ENCODE data around the gene BYSL. TPM values are rescaled to one million over a fixed set of nuclear protein-coding genes. Genes with fewer than 3 reads are reported as not detected.

Gene BYSL
- total and polyA plus RNA-seq, 9 of the 15 experiments (the other 6 are each of a cell fraction or from before 2014, with no cell fraction given): 22.2 to 92.3 (median 53.4) TPM

DNA sequence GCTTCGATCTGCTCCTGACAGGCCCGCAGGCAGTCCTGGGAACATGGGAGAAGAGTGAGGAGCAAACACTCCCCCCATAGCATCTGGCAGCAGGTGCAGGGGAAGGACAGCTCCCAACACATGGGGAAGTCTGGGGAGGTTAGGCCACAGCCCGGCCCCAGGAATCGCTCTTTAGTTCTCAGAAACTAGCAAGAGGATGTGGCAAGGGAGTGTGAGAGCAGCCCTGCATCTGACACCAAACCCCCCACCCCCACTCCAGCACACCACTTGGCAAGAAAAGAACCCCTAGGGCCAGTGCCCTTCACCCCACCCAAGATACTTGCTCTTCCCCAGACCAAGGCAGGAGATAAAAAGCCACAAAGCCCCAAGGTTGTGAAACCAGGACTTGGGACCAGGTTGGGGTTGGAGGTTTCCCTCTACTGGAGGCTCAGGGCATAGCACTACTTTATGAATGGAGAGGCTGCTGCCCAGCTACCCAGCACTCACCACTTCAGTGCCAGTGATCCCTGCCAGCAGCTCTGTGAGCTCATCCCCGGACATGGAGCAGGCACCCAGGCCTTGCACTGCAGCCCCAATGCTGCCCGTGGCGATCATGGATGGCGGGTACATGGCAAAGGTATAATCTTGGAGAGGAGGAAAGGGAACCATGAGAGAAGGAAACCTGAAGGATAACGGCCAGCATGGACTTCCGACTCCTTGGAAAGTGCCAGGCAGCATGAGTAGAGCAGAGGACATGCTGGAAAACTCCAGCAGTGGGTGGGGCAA, 15.0 kb downstream of the BYSL start:
- Histone ChIP-seq H3K4me1 (replicated peaks in 1 of 2; ENCODE audit: control insufficient read depth in 2 of 2, insufficient read depth in 2 of 2, low read length in 2 of 2) (peaks cover 54 to 58% of the 10 kb centered on the region in 2 experiments), H2AFZ (ENCODE audit: low read depth, low read length) (no peak overlapping the region), H3K4me3 (no peak overlapping the region), H3K9me3 (replicated peaks; ENCODE audit: control insufficient read depth, insufficient read depth, low read depth, low read length) (no peaks in the 10 kb centered on the region), H3K36me3 (ENCODE audit: control insufficient read depth, insufficient read depth, low read length) (peaks cover 87% of the 10 kb centered on the region), H3K27me3 (ENCODE audit: control insufficient read depth in 2 of 2, insufficient read depth in 2 of 2, low read length in 2 of 2) (no peaks in the 10 kb centered on the region), H4K20me1 (replicated peaks; ENCODE audit: control insufficient read depth, insufficient read depth, low read length) (peaks cover 18% of the 10 kb centered on the region), H3K4me2 (ENCODE audit: insufficient read depth, low read length) (peak overlapping the region; percentile 42), H3K9ac (ENCODE audit: insufficient read depth in 1 of 2, low read depth in 2 of 2, low read length in 2 of 2) (peak overlapping the region; percentile 40 to 74), H3K9me1 (ENCODE audit: control insufficient read depth, insufficient read depth, low read length) (no peaks in the 10 kb centered on the region), H3K27ac (ENCODE audit: extremely low read depth, low read depth, low read length) (peak overlapping the region; percentile 50), H3K79me2 (ENCODE audit: control insufficient read depth, insufficient read depth, low read length) (peaks cover 71% of the 10 kb centered on the region)
- POLR2A ChIA-PET: interaction anchor here (0.6 to 13.7 kb wide), 13 partner anchors 10 to 169 kb away, joined by 3 to 166 read pairs (median 4); partner anchors contain the start of genes BYSL, MED20, PRICKLE4 and USP49
- in situ Hi-C loops (cut with MboI): loop anchor here (5.0 kb wide), 1 partner anchor 106 kb away; no protein-coding TSS in a partner anchor
- ATAC-seq: peak; percentile 65
- WGBS (ENCODE audit: insufficient coverage, low coverage, missing lambda C conversion rate): 14% methylated on average over 10 of the region's 10 CpGs
- BruUV-seq (replicated peaks): no TSS peak
- intact Hi-C loops (cut with micrococcal nuclease): loop anchor here (1.0 to 10.0 kb wide), 8 partner anchors 15 to 281 kb away; partner anchors contain the start of genes BYSL, GUCA1B, MED20 and MRPS10
- DNase-seq (ENCODE audit: extremely low read depth in 1 of 4, low spot score in 3 of 4): peak; percentile 65 to 95 (median 78)
- peak; percentile 94 for FAIRE-seq
- CTCF ChIA-PET (ENCODE audit: low intra/inter-chr PET ratio): interaction anchor here (0.8 to 3.2 kb wide), 4 partner anchors 90 to 135 kb away, joined by 3 to 33 read pairs (median 4); no protein-coding TSS in a partner anchor
- TF ChIP-seq ZC3H11A (IDR thresholded peaks at IDR 0.05; ENCODE audit: low read depth, low read length) (no peak), MTA1 (IDR thresholded peaks at IDR 0.05; ENCODE audit: borderline replicate concordance) (peak; percentile 71; the same call in 1 of the 2 replicates), LCOR (CRISPR knock-in tag; IDR thresholded peaks at IDR 0.05) (peak; percentile 63; the same call in 1 of the 2 replicates), ZNF75A (CRISPR knock-in tag; IDR thresholded peaks at IDR 0.05) (no peak), SIRT6 (IDR thresholded peaks at IDR 0.05; ENCODE audit: low read depth, low read length) (no peak), TAF15 (IDR thresholded peaks at IDR 0.05; ENCODE audit: low read depth, low read length) (no peak), NFRKB (IDR thresholded peaks at IDR 0.05; ENCODE audit: low read depth) (no peak)
- TF ChIP-seq, protein P1, sequence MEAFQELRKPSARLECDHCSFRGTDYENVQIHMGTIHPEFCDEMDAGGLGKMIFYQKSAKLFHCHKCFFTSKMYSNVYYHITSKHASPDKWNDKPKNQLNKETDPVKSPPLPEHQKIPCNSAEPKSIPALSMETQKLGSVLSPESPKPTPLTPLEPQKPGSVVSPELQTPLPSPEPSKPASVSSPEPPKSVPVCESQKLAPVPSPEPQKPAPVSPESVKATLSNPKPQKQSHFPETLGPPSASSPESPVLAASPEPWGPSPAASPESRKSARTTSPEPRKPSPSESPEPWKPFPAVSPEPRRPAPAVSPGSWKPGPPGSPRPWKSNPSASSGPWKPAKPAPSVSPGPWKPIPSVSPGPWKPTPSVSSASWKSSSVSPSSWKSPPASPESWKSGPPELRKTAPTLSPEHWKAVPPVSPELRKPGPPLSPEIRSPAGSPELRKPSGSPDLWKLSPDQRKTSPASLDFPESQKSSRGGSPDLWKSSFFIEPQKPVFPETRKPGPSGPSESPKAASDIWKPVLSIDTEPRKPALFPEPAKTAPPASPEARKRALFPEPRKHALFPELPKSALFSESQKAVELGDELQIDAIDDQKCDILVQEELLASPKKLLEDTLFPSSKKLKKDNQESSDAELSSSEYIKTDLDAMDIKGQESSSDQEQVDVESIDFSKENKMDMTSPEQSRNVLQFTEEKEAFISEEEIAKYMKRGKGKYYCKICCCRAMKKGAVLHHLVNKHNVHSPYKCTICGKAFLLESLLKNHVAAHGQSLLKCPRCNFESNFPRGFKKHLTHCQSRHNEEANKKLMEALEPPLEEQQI (IDR thresholded peaks at IDR 0.05): no peak
- TF ChIP-seq, protein P2, sequence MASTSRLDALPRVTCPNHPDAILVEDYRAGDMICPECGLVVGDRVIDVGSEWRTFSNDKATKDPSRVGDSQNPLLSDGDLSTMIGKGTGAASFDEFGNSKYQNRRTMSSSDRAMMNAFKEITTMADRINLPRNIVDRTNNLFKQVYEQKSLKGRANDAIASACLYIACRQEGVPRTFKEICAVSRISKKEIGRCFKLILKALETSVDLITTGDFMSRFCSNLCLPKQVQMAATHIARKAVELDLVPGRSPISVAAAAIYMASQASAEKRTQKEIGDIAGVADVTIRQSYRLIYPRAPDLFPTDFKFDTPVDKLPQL (IDR thresholded peaks at IDR 0.05; ENCODE audit: extremely low read depth, insufficient read length): no peak
